ENCODE measurements around the gene MAP2K2.

MAP2K2 gene

GRCh38 chr19:4090356-4091220, 33.3 kb downstream of the MAP2K2 start:
- peaks cover 3% of the 10 kb centered on the region; the same call in 1 of the 2 replicates for H3K36me3 ChIP-seq (ENCODE audit: insufficient read depth, low read length)
- H3K9me3 ChIP-seq (ENCODE audit: low read depth, low read length) = no peaks in the 10 kb centered on the region
- DNase-seq (ENCODE audit: low read depth, low spot score) = no peak
- no peak overlapping the region for H3K27ac ChIP-seq
- no peak overlapping the region for H3K4me3 ChIP-seq
- no peak overlapping the region for H3K9ac ChIP-seq (ENCODE audit: insufficient read length)
- TF ChIP-seq POLR2AphosphoS5 (IDR thresholded peaks at IDR 0.05; ENCODE audit: borderline replicate concordance, low read depth, low read length) = no peak
- TF ChIP-seq FOXP2 (optimal IDR thresholded peaks at IDR 0.05; ENCODE audit: control extremely low read depth, extremely low read length, insufficient read depth) = no peak
- no peak for TF ChIP-seq EZH2 (IDR thresholded peaks at IDR 0.05)

GRCh38 chr19:4089946-4090345, 34.0 kb downstream of the MAP2K2 start:
- Histone ChIP-seq H3K9me3 (ENCODE audit: low read depth, low read length) (no peaks in the 10 kb centered on the region), H3K9ac (ENCODE audit: insufficient read length) (no peak overlapping the region), H3K36me3 (ENCODE audit: insufficient read depth, low read length) (peaks cover 3% of the 10 kb centered on the region; the same call in 1 of the 2 replicates), H3K4me3 (no peak overlapping the region), H3K27ac (no peak overlapping the region)
- TF ChIP-seq POLR2AphosphoS5 (IDR thresholded peaks at IDR 0.05; ENCODE audit: borderline replicate concordance, low read depth, low read length) (no peak), FOXP2 (optimal IDR thresholded peaks at IDR 0.05; ENCODE audit: control extremely low read depth, extremely low read length, insufficient read depth) (no peak), EZH2 (IDR thresholded peaks at IDR 0.05) (no peak)
- DNase-seq (ENCODE audit: low read depth, low spot score) = no peak

GRCh38 chr19:4089400-4089908, 34.5 kb downstream of the MAP2K2 start:
- H3K27ac ChIP-seq = no peak overlapping the region
- no peak for DNase-seq (ENCODE audit: low read depth, low spot score)
- peaks cover 3% of the 10 kb centered on the region; the same call in 1 of the 2 replicates for H3K36me3 ChIP-seq (ENCODE audit: insufficient read depth, low read length)
- H3K9ac ChIP-seq (ENCODE audit: insufficient read length) = no peak overlapping the region
- no peaks in the 10 kb centered on the region for H3K9me3 ChIP-seq (ENCODE audit: low read depth, low read length)
- TF ChIP-seq FOXP2 (optimal IDR thresholded peaks at IDR 0.05; ENCODE audit: control extremely low read depth, extremely low read length, insufficient read depth) (no peak), POLR2AphosphoS5 (IDR thresholded peaks at IDR 0.05; ENCODE audit: borderline replicate concordance, low read depth, low read length) (no peak), EZH2 (IDR thresholded peaks at IDR 0.05) (no peak)
- no peak overlapping the region for H3K4me3 ChIP-seq

- Histone ChIP-seq H3K36me3 (ENCODE audit: insufficient read depth, low read length) (peaks cover 3% of the 10 kb centered on the region; the same call in 1 of the 2 replicates), H3K9ac (ENCODE audit: insufficient read length) (no peak overlapping the region), H3K27ac (no peak overlapping the region), H3K4me3 (no peak overlapping the region), H3K9me3 (ENCODE audit: low read depth, low read length) (no peaks in the 10 kb centered on the region)
- no peak for DNase-seq (ENCODE audit: low read depth, low spot score)
- no peak for TF ChIP-seq EZH2 (IDR thresholded peaks at IDR 0.05)
These were observed 34.9 kb downstream of the MAP2K2 start for GRCh38 chr19:4088975-4089374.

GRCh38 chr19:4087787-4088679, 35.9 kb downstream of the MAP2K2 start:
- Histone ChIP-seq H3K36me3 (ENCODE audit: insufficient read depth, low read length) (peaks cover 3% of the 10 kb centered on the region; the same call in 1 of the 2 replicates), H3K9me3 (ENCODE audit: low read depth, low read length) (no peaks in the 10 kb centered on the region), H3K9ac (ENCODE audit: insufficient read length) (no peak overlapping the region), H3K27ac (no peak overlapping the region), H3K4me3 (no peak overlapping the region)
- TF ChIP-seq POLR2AphosphoS5 (IDR thresholded peaks at IDR 0.05; ENCODE audit: borderline replicate concordance, low read depth, low read length) (no peak; the same call in 1 of the 2 replicates), FOXP2 (optimal IDR thresholded peaks at IDR 0.05; ENCODE audit: control extremely low read depth, extremely low read length, insufficient read depth) (no peak), EZH2 (IDR thresholded peaks at IDR 0.05) (no peak)
- DNase-seq (ENCODE audit: low read depth, low spot score) = no peak

GRCh38 chr19:4086411-4086867, 37.5 kb downstream of the MAP2K2 start:
- Histone ChIP-seq H3K9ac (ENCODE audit: insufficient read length) (no peak overlapping the region), H3K4me3 (no peak overlapping the region), H3K36me3 (ENCODE audit: insufficient read depth, low read length) (peaks cover 3% of the 10 kb centered on the region; the same call in 1 of the 2 replicates), H3K27ac (no peak overlapping the region), H3K9me3 (ENCODE audit: low read depth, low read length) (no peaks in the 10 kb centered on the region)
- TF ChIP-seq FOXP2 (optimal IDR thresholded peaks at IDR 0.05; ENCODE audit: control extremely low read depth, extremely low read length, insufficient read depth) (no peak), EZH2 (IDR thresholded peaks at IDR 0.05) (no peak), POLR2AphosphoS5 (IDR thresholded peaks at IDR 0.05; ENCODE audit: borderline replicate concordance, low read depth, low read length) (no peak)
- DNase-seq (ENCODE audit: low read depth, low spot score) = no peak

GRCh38 chr19:4084547-4084877, 39.4 kb downstream of the MAP2K2 start:
- no peak overlapping the region for H3K4me3 ChIP-seq
- no peaks in the 10 kb centered on the region for H3K36me3 ChIP-seq (ENCODE audit: insufficient read depth, low read length)
- no peak for TF ChIP-seq FOXP2 (optimal IDR thresholded peaks at IDR 0.05; ENCODE audit: control extremely low read depth, extremely low read length, insufficient read depth)
- TF ChIP-seq EZH2 (IDR thresholded peaks at IDR 0.05) = no peak
- TF ChIP-seq POLR2AphosphoS5 (IDR thresholded peaks at IDR 0.05; ENCODE audit: borderline replicate concordance, low read depth, low read length) = no peak
- DNase-seq (ENCODE audit: low read depth, low spot score) = no peak
- no peak overlapping the region for H3K9ac ChIP-seq (ENCODE audit: insufficient read length)
- no peak overlapping the region for H3K27ac ChIP-seq
- H3K9me3 ChIP-seq (ENCODE audit: low read depth, low read length) = no peaks in the 10 kb centered on the region

Measured in SK-N-MC (cell line).